ENCODE data around the gene KLRF1. TPM values are rescaled to one million over a fixed set of nuclear protein-coding genes. Genes with fewer than 3 reads are reported as not detected.
A peak's percentile ranks its signal among the peaks of the same experiment; 100 is the strongest.

KLRF1 gene
- total and polyA plus RNA-seq, 2 experiments from 2014 or later: 0.50 TPM; not detected in 1

- TF ChIP-seq ZNF462 (CRISPR knock-in tag; IDR thresholded peaks at IDR 0.05): no peak
- no peak for TF ChIP-seq STAT1 (IDR thresholded peaks at IDR 0.05; ENCODE audit: unreplicated experiment)
- no peak for TF ChIP-seq EZH2phosphoT487 (IDR thresholded peaks at IDR 0.05; ENCODE audit: unreplicated experiment)
- no peak for TF ChIP-seq JUNB (IDR thresholded peaks at IDR 0.05; ENCODE audit: unreplicated experiment)
Observed at GRCh38 chr12:9792185-9792900, 34.9 kb upstream of the KLRF1 start (continued).

GRCh38 chr12:9792961-9793617 is 34.2 kb upstream of the KLRF1 start:
- no peak overlapping the region for H2AFZ ChIP-seq
- H3F3A ChIP-seq (replicated peaks; ENCODE audit: low read depth): no peaks in the 10 kb centered on the region
- peaks cover 28% of the 10 kb centered on the region for H3K4me1 ChIP-seq (ENCODE audit: insufficient read depth)
- no peak for ATAC-seq
- H3K4me3 ChIP-seq: no peak overlapping the region
- H3K4me2 ChIP-seq: no peak overlapping the region
- H3K27me3 ChIP-seq (ENCODE audit: insufficient read depth): no peaks in the 10 kb centered on the region
- peaks cover 13% of the 10 kb centered on the region; the same call in 2 of the 3 replicates for H3K36me3 Mint-ChIP-seq (ENCODE audit: low read depth)
- no peak overlapping the region for H3K4me3 Mint-ChIP-seq
- peaks cover 31% of the 10 kb centered on the region for H3K4me1 Mint-ChIP-seq
- no peaks in the 10 kb centered on the region for H3K9me2 ChIP-seq (ENCODE audit: insufficient read depth)
- H3K27ac ChIP-seq (ENCODE audit: low read depth): no peak overlapping the region
- H3K27me3 Mint-ChIP-seq (ENCODE audit: insufficient read depth, low read depth, poor library complexity): no peaks in the 10 kb centered on the region
- DNase-seq (ENCODE audit: low spot score): no peak
- H3K27ac Mint-ChIP-seq: peak overlapping the region; percentile 53; the same call in 1 of the 2 replicates
- no peaks in the 10 kb centered on the region for H3K79me2 ChIP-seq (replicated peaks; ENCODE audit: insufficient read depth)
- H3K36me3 ChIP-seq (ENCODE audit: insufficient read depth): no peaks in the 10 kb centered on the region
- H4K20me1 ChIP-seq (replicated peaks; ENCODE audit: insufficient read depth): no peaks in the 10 kb centered on the region
- H3K9me3 Mint-ChIP-seq: peaks cover 13% of the 10 kb centered on the region
- TF ChIP-seq POLR2AphosphoS5 (IDR thresholded peaks at IDR 0.05; ENCODE audit: low read depth) (no peak), ZNF462 (CRISPR knock-in tag; IDR thresholded peaks at IDR 0.05) (no peak), JUNB (IDR thresholded peaks at IDR 0.05; ENCODE audit: unreplicated experiment) (no peak), EZH2 (IDR thresholded peaks at IDR 0.05; ENCODE audit: low read depth, unreplicated experiment) (no peak), ZNF331 (CRISPR knock-in tag; IDR thresholded peaks at IDR 0.05; ENCODE audit: low read depth) (no peak), STAT1 (IDR thresholded peaks at IDR 0.05; ENCODE audit: unreplicated experiment) (no peak), CREB1 (CRISPR knock-in tag; IDR thresholded peaks at IDR 0.05; ENCODE audit: low read depth) (no peak)

All from GM23338 (cell line).